Hepatocyte (in vitro differentiated cells): ENCODE data around the gene MFSD11. TPM values are rescaled to one million over a fixed set of nuclear protein-coding genes. Genes with fewer than 3 reads are reported as not detected.
"Not testable (repeated sequence)": the region's sequence is repeated elsewhere in the genome, so short reads cannot be mapped to it uniquely, and the experiment has no call there.

ENCODE experiments used
- DNase-seq: peaks from one replicate; pipeline ENCODE4 v3.0.0-alpha.2; 2016; ENCODE audit warnings: low spot score
- H2AFZ ChIP-seq: fragments of 200-600 bp; sonication (generic); 2 replicates; pipeline ENCODE4 v1.6.0; 2016; ENCODE audit warnings: antibody characterized with exemption, mild to moderate bottlenecking
- H3K27ac ChIP-seq: fragments of 200-600 bp; sonication (generic); 2 replicates; pipeline ENCODE4 v1.5.1; 2016; ENCODE audit warnings: mild to moderate bottlenecking
- H3K27me3 ChIP-seq: fragments of 200-600 bp; sonication (generic); 2 replicates; pipeline ENCODE4 v1.6.1; 2016
- H3K36me3 ChIP-seq: fragments of 200-600 bp; sonication (generic); replicated peaks from 2 replicates; pipeline ENCODE4 v1.5.1; 2016; ENCODE audit warnings: low read depth; ENCODE audit not compliant: insufficient read depth
- H3K4me1 ChIP-seq: fragments of 200-600 bp; sonication (generic); 2 replicates; pipeline ENCODE4 v1.5.1; 2016; ENCODE audit warnings: mild to moderate bottlenecking, moderate library complexity; ENCODE audit not compliant: insufficient read depth
- H3K4me2 ChIP-seq: fragments of 200-600 bp; sonication (generic); 2 replicates; pipeline ENCODE4 v1.6.0; 2016
- H3K4me3 ChIP-seq: fragments of 200-600 bp; sonication (generic); 2 replicates; pipeline ENCODE4 v1.5.1; 2016; ENCODE audit warnings: mild to moderate bottlenecking
- H3K79me2 ChIP-seq: fragments of 200-600 bp; sonication (generic); 2 replicates; pipeline ENCODE4 v1.6.0; 2017; ENCODE audit warnings: mild to moderate bottlenecking
- H3K9me2 ChIP-seq: fragments of 200-600 bp; sonication (generic); replicated peaks from 2 replicates; pipeline ENCODE4 v1.6.0; 2017; ENCODE audit warnings: mild to moderate bottlenecking; ENCODE audit not compliant: insufficient read depth
- H3K9me3 ChIP-seq: fragments of 200-600 bp; sonication (generic); 2 replicates; pipeline ENCODE4 v1.5.1; 2016; ENCODE audit warnings: low read depth, mild to moderate bottlenecking
- H4K20me1 ChIP-seq: fragments of 200-600 bp; sonication (generic); 2 replicates; pipeline ENCODE4 v1.6.0; 2016; ENCODE audit warnings: mild to moderate bottlenecking; ENCODE audit not compliant: insufficient read depth, poor library complexity, severe bottlenecking
- EZH2 ChIP-seq: fragments of 200-600 bp; sonication (generic); IDR thresholded peaks from 2 replicates; pipeline ENCODE4 v1.6.1; 2016; ENCODE audit warnings: antibody characterized with exemption, mild to moderate bottlenecking, borderline replicate concordance
- EZH2phosphoT487 ChIP-seq: fragments of 200-600 bp; sonication (generic); IDR thresholded peaks from one replicate; pipeline ENCODE4 v1.6.1; 2018; ENCODE audit warnings: antibody characterized with exemption, mild to moderate bottlenecking, low read depth, moderate library complexity; ENCODE audit not compliant: unreplicated experiment, severe bottlenecking
- WGBS: methylation state at CpG from one replicate; pipeline ENCODE4 v1.1.6; 2016; ENCODE audit warnings: low lambda C conversion rate; ENCODE audit errors: missing lambda C conversion rate; 5-methylcytosine and 5-hydroxymethylcytosine counted together
- polyA plus RNA-seq: library from polyadenylated mRNA; unstranded; fragments of >200 nt; fragmentation: Nextera tagmentation; extraction: Ambion mirVana; gene quantifications from 2 replicates; pipeline ENCODE4 v1.2.1, GENCODE V29; 2016
- total RNA-seq: library from RNA; depleted of rRNA; stranded (reverse); fragments of >200 nt; gene quantifications from 2 replicates; pipeline ENCODE4 v1.2.3, GENCODE V29; 2014
- TF ChIP-seq, protein P1 (sequence below): fragments of 200-600 bp; sonication (generic); IDR thresholded peaks from 2 replicates; pipeline ENCODE4 v1.5.1; 2016; ENCODE audit warnings: antibody characterized with exemption, mild to moderate bottlenecking; ENCODE audit not compliant: poor library complexity

MFSD11 gene
- total and polyA plus RNA-seq, 2 experiments from 2014 or later, result 43.5 to 66.6 TPM

DNA sequence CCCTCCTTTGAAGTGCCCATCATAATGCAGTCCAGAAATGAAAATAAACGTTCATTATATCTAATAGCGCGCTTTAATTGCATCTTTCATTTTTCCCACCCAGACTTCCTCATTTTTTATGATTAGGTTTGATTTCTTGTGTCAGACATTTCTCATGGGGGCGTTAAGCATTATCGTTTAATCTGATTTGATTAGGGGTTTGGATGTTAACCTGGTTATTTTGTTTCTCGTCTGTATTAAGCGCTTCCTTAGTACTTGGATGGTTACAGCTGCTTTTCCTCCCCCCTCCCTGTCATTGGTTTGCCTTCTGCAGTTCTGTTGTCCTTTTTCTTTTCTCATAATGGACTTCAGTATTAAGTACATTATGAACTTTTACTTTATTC lies 540 bp downstream of the MFSD11 start:
- Histone ChIP-seq H3K4me3 (peak overlapping the region; percentile 69), H4K20me1 (peaks cover 23% of the 10 kb centered on the region), H3K4me1 (peaks cover 28% of the 10 kb centered on the region), H3K9me2 (no peaks in the 10 kb centered on the region), H3K79me2 (peaks cover 60% of the 10 kb centered on the region), H3K27ac (peak overlapping the region; percentile 96), H3K9me3 (no peaks in the 10 kb centered on the region), H3K4me2 (peak overlapping the region; percentile 88), H3K27me3 (no peaks in the 10 kb centered on the region), H2AFZ (peak overlapping the region; percentile 50), H3K36me3 (no peaks in the 10 kb centered on the region)
- DNase-seq, result no peak
- no peak for TF ChIP-seq EZH2
- TF ChIP-seq, protein P1, sequence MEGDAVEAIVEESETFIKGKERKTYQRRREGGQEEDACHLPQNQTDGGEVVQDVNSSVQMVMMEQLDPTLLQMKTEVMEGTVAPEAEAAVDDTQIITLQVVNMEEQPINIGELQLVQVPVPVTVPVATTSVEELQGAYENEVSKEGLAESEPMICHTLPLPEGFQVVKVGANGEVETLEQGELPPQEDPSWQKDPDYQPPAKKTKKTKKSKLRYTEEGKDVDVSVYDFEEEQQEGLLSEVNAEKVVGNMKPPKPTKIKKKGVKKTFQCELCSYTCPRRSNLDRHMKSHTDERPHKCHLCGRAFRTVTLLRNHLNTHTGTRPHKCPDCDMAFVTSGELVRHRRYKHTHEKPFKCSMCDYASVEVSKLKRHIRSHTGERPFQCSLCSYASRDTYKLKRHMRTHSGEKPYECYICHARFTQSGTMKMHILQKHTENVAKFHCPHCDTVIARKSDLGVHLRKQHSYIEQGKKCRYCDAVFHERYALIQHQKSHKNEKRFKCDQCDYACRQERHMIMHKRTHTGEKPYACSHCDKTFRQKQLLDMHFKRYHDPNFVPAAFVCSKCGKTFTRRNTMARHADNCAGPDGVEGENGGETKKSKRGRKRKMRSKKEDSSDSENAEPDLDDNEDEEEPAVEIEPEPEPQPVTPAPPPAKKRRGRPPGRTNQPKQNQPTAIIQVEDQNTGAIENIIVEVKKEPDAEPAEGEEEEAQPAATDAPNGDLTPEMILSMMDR, result no peak
- WGBS, result 11% methylated on average over 7 of the region's 7 CpGs

DNA sequence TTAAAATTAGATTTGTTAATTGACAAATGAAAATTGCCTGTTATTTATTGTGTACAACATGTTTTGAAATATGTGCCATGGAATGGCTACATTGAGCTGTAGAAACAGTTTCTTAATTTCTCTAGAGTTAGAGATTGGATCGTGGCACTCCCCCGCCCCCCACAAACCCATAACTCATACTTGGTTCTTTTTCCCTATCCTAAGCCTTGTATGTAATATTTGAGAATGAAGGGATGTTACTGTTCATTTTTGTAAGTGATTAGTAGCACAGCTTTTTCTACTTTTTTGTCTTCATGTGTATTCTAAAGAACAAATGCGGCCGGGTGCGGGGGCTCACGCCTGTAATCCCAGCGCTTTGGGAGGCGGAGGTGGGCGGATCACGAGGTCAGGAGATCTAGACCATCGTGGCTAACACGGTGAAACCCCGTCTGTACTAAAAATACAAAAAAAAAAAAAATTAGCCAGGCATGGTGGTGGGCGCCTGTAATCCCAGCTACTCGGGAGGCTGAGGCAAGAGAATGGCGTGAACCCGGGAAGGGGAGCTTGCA lies 1.7 kb downstream of the MFSD11 start:
- 93% methylated on average over 17 of the region's 17 CpGs for WGBS
- H3K9me3 ChIP-seq, H3K36me3 ChIP-seq, H3K27me3 ChIP-seq, H3K9me2 ChIP-seq, H2AFZ ChIP-seq, DNase-seq: not testable (repeated sequence)
- Histone ChIP-seq H3K4me1 (peaks cover 18% of the 10 kb centered on the region), H3K4me3 (peak overlapping the region; percentile 69), H3K27ac (peak overlapping the region; percentile 0), H4K20me1 (peaks cover 16% of the 10 kb centered on the region), H3K4me2 (peak overlapping the region; percentile 88), H3K79me2 (peaks cover 54% of the 10 kb centered on the region)

GRCh38 chr17:76740329-76741118 lies 2.6 kb downstream of the MFSD11 start:
- TF ChIP-seq EZH2 (no peak), EZH2phosphoT487 (no peak)
- TF ChIP-seq, protein P1, result no peak
- no peak overlapping the region for H3K4me3 ChIP-seq
- peaks cover 4% of the 10 kb centered on the region for H3K36me3 ChIP-seq
- H3K27ac ChIP-seq, result peak overlapping the region; percentile 0
- no peak for DNase-seq
- H3K9me2 ChIP-seq, result no peaks in the 10 kb centered on the region
- no peaks in the 10 kb centered on the region for H3K9me3 ChIP-seq
- peaks cover 7% of the 10 kb centered on the region for H4K20me1 ChIP-seq
- H3K4me1 ChIP-seq, result peaks cover 15% of the 10 kb centered on the region
- H2AFZ ChIP-seq, result no peak overlapping the region
- WGBS, result 61% methylated on average over 5 of the region's 5 CpGs
- H3K79me2 ChIP-seq, result peaks cover 45% of the 10 kb centered on the region
- peak overlapping the region; percentile 88 for H3K4me2 ChIP-seq
- H3K27me3 ChIP-seq, result no peaks in the 10 kb centered on the region

DNA sequence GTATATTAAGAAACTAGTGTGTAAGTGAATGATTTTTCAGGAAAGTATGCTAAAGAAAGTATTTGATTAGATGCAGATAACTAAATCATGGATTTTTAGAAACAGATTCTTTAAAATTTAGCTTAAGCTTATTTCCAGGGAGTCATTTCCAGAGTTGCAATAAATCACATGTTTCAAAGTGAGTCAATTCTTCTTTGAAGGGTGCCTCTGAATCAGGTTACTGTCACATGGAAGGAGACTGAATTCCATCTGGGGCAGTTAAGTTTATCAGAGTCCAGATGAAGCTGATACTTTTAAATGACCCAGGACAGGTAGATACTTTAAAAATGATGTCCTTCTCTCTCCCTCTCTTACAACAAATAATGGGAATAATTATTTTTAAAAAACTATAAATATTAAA lies 5.0 kb downstream of the MFSD11 start:
- Histone ChIP-seq H3K27ac (peak overlapping the region; percentile 19), H3K4me1 (peaks cover 15% of the 10 kb centered on the region), H3K36me3 (peaks cover 4% of the 10 kb centered on the region), H3K27me3 (no peaks in the 10 kb centered on the region), H3K9me2 (no peaks in the 10 kb centered on the region), H2AFZ (no peak overlapping the region), H3K9me3 (no peaks in the 10 kb centered on the region), H3K4me3 (no peak overlapping the region), H3K79me2 (peaks cover 34% of the 10 kb centered on the region), H4K20me1 (no peaks in the 10 kb centered on the region), H3K4me2 (no peak overlapping the region)
- TF ChIP-seq EZH2phosphoT487 (no peak), EZH2 (no peak)
- TF ChIP-seq, protein P1, result no peak
- DNase-seq, result no peak
